HG03103 (cell line): ENCODE data around the gene RIBC2.

Experiments
- ATAC-seq: cut with Tn5 transposase; IDR thresholded peaks from one replicate; pipeline ENCODE4 v1.9.1; 2021; ENCODE audit warnings: low read depth; ENCODE audit not compliant: unreplicated experiment

The RIBC2 gene

GRCh38 chr22:45469281-45470073 is 56.0 kb downstream of the RIBC2 start:
- no peak for ATAC-seq

DNA sequence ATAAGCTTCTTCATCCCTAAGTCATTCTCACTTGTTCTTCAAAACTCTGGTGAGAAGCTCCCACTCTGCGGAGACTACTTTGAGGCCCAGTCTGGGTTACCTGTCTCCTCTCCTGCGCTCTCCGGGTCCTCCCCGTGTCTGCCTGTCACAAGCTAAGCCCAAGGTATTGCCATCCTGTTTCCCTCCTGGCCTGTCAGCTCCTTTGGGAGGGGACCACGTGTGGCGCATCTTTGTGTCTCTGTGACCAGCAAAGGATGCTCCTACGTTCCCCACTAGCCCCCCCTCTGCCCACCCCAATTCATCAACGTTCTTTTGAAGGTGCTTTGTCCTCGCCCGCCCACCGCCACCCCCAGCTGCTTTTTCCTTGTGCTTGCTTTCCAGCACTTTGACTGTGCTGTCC is 57.4 kb downstream of the RIBC2 start:
- no peak for ATAC-seq

DNA sequence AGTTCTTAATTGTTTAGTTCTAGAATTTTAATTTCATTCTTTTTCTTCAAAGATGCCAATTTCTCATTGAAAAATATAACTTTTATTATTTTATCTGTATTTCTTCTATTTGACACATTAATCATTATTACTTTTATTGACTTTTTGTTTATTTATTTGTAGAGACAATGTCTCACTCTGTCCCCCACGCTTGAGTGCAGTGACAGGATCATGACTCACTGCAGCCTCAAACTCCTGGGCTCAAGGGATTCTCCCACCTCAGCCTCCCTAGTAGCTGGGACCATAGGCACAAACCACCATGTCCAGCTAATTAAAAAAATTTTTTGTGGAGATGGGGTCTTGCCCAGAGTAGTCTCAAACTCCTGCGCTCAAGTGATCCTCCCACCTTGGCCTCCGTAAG is 58.9 kb downstream of the RIBC2 start:
- no peak for ATAC-seq

- ATAC-seq: no peak
These were observed 60.2 kb downstream of the RIBC2 start for GRCh38 chr22:45473626-45474237.

DNA sequence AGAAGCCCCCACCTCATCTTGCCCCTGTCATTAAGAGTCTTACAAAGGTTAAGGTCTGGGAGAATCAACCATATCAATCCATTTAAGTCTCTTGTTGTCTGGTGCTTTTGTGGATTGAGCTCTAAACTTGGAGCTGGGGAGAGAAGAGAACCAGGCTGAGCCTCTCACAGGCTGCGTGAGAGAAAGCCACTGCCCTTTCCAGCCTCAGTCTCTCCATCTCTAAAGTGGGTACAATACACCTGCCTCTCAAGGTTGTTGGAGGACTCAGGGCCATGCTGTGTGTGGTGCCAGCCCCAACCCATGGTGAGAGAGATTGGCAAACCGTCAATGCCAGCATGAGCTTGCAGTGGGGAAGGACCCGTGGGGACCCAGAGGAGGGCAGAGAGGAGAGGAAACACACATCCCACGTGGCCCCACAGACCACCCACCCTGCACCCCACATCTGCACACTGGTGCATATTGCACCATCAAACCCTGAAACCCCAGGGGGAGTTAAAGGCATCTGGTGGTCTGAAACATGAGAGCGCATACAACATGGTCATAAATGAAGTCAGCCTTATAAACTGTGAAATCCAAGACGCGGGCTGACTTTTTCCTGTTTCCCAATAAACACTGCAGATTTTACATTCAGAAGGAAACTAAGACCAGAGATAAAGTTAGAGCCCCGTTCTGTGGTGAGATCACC is 61.7 kb downstream of the RIBC2 start:
- ATAC-seq: no peak

GRCh38 chr22:45475851-45476514 is 62.5 kb downstream of the RIBC2 start:
- no peak for ATAC-seq

DNA sequence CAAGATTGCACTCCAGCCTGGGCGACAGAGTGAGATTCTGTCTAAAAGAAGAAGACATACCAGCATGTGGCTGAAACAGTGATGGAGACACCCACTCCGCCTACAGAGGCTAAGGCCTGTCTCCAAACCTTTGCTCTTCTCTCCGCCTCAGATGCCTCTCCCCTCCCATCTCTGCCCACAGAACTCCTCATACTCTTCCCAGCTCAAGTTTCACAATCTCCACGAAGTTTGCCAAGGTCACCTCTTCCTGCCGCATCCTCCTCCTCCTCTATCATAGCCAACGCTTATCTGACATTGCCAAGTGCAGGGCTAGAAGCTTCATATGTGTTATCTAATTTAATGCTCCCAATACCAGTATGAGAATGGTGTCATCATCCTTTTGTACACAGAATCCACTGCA is 63.3 kb downstream of the RIBC2 start:
- no peak for ATAC-seq

DNA sequence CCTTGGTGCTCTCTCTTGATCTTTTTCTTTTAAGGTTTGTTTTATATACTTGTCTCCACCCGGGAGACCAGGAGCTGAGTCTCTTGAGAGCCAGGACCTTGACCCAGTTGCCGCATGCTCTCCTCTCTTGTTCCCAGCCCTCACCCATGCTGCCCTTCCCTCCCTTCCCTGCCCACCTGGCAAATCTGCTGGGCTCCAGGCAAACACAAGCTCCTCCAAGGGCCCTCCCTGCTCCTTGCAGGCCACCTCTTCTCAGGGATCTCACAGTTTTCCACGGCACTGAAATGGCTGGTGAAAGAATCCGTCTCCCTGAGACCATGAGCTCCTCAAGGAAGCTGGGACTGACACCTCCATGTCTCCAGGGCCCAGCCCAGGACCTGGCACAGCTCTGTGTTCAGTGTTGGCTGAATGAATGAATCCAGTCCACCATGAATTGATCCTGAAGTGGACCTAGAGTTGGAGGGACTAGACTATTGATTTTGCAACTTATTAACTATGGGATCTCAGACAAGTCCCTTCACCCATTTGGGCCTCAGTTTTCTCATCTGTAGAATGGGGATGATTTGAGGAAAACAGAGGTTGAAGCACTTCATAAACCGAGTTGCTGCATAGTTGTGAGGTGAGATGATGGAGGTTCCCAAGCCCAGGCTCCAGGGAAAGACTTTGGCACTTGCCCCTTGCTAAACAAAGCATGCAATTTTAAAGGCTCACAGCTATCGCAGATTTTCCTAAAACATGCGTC is 64.0 kb downstream of the RIBC2 start:
- ATAC-seq: no peak

- no peak for ATAC-seq
These were observed 64.7 kb downstream of the RIBC2 start for GRCh38 chr22:45478108-45478771.

- no peak for ATAC-seq
These were observed 67.2 kb downstream of the RIBC2 start for GRCh38 chr22:45480717-45481116.

- ATAC-seq: no peak
These were observed 68.2 kb downstream of the RIBC2 start for GRCh38 chr22:45481661-45482060.
